CD4-positive, alpha-beta T cell treated with Interleukin-17A for 4 hours (primary cell): Measurements from ENCODE around the gene ALG13.
"Not testable (repeated sequence)": the region's sequence is repeated elsewhere in the genome, so short reads cannot be mapped to it uniquely, and the experiment has no call there.

ENCODE experiments used
- DNase-seq: peaks from one replicate; pipeline ENCODE4 v3.0.0-alpha.2; 2020; ENCODE audit warnings: mixed read lengths

Gene ALG13

GRCh38 chrX:111680988-111681779, at the start of gene ALG13:
ALG13 (plus strand) TSS chrX:111681170; CDS start chrX:111681219, 49 bp downstream.
- peak; percentile 91 for DNase-seq

- no peak for DNase-seq
These were observed 45.9 kb upstream of the ALG13 start for GRCh38 chrX:111634823-111635729.

GRCh38 chrX:111641969-111642368, 39.0 kb upstream of the ALG13 start:
- DNase-seq, result no peak

DNA sequence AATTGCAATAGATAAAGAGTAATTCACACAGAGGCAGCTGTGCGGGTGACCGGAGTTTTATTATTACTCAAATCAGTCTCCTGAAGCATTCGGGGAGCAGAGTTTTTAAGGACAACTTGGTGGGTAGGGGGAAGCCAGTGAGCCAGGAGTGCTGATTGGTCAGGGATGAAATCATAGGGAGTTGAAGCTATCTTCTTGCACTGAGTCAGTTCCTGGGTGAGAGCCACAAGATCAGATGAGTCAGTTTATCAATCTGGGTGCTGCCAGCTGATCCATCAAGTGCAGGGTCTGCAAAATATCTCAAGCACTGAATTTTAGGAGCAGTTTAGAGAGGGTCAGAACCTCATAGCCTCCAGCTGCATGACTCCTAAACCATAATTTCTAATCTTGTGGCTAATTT, 35.8 kb upstream of the ALG13 start:
- DNase-seq, result not testable (repeated sequence)

DNA sequence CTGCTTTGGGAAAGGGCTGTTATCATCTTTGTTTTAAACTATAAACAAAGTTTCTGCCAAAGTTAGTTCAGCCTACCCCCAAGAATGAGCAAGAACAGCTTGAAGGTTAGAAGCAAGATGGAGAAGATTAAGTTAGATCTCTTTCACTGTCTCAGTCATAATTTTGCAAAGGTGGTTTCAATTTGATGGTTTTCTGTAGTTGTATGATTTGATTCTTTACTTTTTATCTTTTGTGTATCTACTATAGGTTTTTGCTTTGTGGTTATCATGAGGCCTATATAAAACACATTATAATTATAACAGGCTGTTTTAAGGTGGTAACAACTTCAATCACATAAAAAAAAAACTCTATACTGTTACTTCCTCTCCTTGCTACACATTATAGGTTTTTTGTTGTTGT, 35.4 kb upstream of the ALG13 start:
- no peak for DNase-seq

DNA sequence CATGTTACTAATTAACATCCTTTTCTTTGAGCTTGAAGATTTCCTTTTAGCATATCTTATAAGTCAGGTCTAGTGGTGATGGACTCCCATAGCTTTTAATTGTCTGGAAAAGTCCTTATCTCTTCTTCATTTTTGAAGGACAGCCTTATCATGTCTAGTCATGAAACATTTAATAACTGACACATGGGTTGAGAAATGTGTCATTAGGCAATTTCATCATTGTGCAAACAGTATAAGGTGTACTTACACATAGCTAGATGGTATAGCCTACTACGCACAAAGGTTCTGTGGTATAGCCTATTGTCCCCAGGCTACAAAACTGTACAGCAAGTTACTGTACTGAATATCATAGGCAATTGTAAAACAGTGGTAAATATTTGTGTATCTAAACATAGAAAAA, 34.5 kb upstream of the ALG13 start:
- DNase-seq, result no peak

GRCh38 chrX:111648802-111649201, 32.2 kb upstream of the ALG13 start:
- DNase-seq, result no peak

GRCh38 chrX:111649638-111650037, 31.3 kb upstream of the ALG13 start:
- no peak for DNase-seq

DNA sequence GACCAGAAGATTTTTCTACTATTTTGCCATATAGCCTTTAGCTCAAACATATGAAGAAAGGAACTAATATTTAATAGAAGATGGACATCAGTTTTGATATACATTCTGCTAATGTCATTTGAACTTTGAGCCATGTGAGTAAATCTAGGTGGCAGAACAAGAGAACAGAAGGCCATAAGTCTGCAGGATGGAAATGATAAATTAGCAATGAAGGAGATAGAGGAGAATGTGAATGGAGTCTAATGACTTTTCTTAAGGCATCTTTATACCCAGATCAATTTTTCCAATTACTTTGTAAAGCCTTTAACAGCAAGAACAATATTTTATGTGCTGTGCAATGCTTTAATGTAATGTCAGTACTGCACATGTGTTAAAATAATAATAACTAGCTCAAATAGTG, 30.1 kb upstream of the ALG13 start:
- no peak for DNase-seq

- no peak for DNase-seq
These were observed 28.3 kb upstream of the ALG13 start for GRCh38 chrX:111652719-111653118.

DNA sequence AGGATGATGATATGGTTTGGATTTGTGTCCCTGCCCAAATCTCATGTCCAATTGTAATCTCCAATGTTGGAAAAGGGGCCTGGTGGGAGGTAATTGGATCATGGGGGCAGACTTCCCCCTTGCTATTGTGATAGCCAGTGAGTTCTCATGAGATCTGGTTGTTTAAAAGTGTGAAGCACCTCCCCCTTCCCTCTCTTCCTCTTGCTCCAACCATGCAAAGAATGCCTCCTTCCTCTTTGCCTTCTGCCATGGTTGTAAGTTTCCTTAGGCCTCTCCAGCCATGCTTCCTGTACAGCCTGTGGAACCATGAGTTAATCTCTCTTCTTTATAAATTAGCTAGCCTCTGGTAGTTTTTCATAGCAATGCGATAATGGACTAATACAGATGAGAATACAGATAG, 19.7 kb upstream of the ALG13 start:
- no peak for DNase-seq

- no peak for DNase-seq
These were observed 18.7 kb upstream of the ALG13 start for GRCh38 chrX:111662292-111662691.

DNA sequence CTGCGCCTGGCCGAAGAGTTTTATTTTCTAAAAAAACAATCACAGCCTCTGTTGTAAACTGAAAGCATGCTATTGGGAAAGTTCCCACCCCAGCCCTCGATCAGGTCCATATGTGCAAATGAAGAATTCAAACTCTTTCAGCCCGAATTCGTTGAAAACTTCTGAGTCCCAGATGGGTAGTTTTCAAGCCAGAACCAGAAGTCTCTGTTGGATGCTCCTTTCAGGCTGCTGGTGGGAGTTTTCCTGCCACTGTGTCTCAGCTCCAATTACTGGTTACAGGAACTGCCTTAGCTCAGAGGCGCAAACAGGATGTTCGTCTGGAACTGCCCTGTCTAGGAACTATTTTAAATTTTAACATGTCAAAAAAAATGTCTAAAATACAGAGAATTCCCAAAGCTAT, 9.3 kb upstream of the ALG13 start:
- DNase-seq, result no peak

- DNase-seq, result no peak
These were observed 6.3 kb downstream of the ALG13 start for GRCh38 chrX:111687305-111687704.

GRCh38 chrX:111695297-111695880, 14.4 kb downstream of the ALG13 start:
- no peak for DNase-seq

DNA sequence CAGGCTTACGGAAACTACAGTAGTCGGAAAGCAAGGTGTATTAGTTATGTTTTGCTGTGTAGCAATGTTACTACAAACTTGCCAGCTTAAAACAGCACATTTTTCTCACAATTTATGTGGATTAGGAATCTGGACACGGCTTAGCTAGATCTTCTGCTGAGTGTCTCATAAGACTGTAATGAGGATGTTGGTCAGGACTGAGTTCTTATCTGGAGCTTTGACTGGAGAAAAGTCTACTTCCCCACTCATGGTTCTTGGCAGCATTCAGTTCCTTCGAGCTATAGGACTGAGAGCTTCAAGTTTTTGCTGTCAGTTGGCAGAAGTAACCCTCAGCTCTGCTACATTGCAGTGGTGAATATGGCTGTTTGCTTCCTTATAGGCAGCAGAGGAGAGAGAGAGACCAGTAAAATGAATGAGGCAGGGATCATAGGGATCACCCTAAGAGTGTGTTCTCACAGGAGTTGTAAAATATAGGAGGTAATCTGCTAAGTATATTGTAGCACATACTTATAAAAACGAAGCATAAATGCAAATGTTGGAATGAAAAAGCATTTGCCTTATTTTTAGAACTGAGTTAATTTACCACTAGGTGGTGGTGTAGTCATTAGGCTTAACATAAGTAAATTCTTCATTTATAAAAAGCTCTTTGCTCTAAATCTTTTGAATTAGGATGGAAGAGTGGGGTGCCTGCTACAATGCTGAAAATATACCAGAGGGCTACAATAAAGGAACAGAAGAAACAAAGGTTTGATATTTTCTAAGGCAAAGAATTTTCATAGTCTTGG, 38.6 kb downstream of the ALG13 start:
- no peak for DNase-seq

DNA sequence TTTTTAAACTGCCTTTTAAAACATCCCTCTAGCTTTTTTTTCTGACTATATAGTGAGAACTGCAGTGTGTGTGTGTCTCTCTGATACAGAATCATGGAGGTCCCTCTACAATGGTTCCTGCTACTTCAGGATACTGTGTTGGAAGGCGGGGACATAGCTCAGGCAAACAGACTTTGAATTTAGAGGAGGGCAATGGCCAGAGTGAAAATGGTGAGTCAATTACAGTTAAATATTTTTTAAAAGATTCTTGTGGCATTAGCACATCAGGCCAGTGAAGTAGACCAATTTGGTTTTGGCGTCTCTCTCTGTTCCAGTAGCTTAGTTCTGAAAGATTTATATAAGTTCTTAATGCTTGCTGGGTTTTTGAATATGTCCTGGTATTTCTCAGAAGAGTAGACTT, 47.1 kb downstream of the ALG13 start:
- DNase-seq, result no peak

DNA sequence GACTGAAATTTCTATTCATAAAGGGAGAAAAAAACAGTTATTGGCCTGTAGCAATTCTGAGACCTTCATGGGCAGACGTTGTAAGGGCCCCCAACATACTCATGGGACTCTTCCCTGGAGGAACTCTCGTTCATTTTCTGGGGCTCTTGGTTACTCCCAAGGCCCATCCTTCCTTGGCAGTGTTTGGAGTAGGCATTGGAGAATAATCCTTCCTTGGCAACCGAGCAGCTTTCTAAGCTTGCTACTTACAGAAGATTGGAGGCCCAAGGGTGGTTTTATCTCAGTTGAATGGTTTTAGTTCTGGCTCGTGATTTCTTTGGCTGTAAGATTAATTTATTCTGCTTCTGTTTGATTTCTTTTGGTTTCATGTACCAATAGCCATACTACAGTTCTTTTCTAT, 50.4 kb downstream of the ALG13 start:
- no peak for DNase-seq

DNA sequence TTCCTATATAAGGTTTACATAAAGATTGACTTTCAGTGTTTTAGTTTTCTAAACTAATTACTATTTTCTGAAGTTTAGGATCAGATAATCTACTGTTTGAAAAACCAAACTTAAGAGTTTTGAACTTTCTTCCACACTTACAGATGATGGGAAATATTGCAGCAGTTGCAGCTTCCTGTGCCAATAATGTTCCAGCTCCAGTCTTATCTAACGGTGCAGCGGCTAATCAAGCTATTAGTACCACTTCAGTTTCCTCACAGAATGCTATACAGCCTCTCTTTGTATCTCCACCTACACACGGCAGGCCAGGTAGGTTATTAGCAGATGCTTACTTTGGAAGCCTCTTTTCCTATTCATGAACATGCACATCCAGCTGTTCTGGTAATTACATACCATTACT, 55.6 kb downstream of the ALG13 start:
- no peak for DNase-seq

- DNase-seq, result no peak
These were observed 61.0 kb downstream of the ALG13 start for GRCh38 chrX:111742018-111742417.

DNA sequence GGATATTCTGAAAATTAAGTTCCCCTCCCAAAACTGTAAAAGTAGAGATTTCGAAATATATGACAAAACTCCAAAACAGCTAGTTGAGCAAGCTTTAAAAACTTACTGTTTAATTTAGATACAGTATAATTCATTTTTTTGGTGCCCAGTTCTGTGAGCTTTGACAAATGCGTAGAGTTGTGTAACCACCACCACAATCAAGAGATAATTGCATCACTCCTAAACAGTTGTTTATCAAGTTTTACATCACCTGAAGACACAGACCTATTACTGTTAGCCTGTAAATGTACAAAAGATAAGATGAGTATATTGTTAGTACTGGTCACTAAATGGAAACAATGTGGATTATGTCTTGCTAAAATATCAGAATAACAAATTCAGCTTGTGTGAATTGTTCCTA, 62.3 kb downstream of the ALG13 start:
- DNase-seq, result no peak

- no peak for DNase-seq
These were observed 75.5 kb downstream of the ALG13 start for GRCh38 chrX:111756486-111756885.

DNA sequence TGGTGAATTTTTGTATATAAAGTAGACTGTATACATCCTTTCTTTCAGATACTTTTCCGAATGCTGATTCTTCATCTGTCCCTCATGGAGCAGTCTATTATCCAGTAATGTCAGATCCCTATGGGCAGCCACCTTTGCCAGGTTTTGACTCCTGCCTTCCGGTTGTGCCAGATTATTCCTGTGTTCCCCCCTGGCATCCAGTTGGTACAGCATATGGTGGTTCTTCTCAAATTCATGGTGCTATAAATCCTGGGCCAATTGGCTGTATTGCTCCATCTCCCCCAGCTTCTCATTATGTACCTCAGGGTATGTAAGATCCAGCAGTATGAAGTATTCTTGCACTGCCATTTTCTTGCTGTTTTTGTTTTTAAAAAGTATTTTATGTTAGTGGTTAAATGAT, 78.7 kb downstream of the ALG13 start:
- no peak for DNase-seq
